ENCODE measurements around the gene APLF.
"Not testable (repeated sequence)": the region's sequence is repeated elsewhere in the genome, so short reads cannot be mapped to it uniquely, and the experiment has no call there.

APLF gene

GRCh38 chr2:68441179-68441993, 26.0 kb upstream of the APLF start:
- peak; percentile 61 for DNase-seq

GRCh38 chr2:68441994-68442322, 25.4 kb upstream of the APLF start:
- no peak for DNase-seq

- not testable (repeated sequence) for DNase-seq
Measured at GRCh38 chr2:68446425-68446824, 21.0 kb upstream of the APLF start.

GRCh38 chr2:68447118-68447517, 20.3 kb upstream of the APLF start:
- DNase-seq: no peak

- DNase-seq: no peak
Measured at GRCh38 chr2:68448671-68449653, 18.4 kb upstream of the APLF start.

GRCh38 chr2:68452158-68452900, 15.1 kb upstream of the APLF start:
- DNase-seq: no peak

GRCh38 chr2:68453761-68454360, 13.5 kb upstream of the APLF start:
- DNase-seq: no peak

- no peak for DNase-seq
Measured at GRCh38 chr2:68454719-68455118, 12.7 kb upstream of the APLF start.

- no peak for DNase-seq
Measured at GRCh38 chr2:68456198-68456597, 11.2 kb upstream of the APLF start.

- no peak for DNase-seq
Measured at GRCh38 chr2:68458981-68459380, 8.4 kb upstream of the APLF start.

- DNase-seq: no peak
Measured at GRCh38 chr2:68463287-68463877, 4.0 kb upstream of the APLF start.

- DNase-seq: no peak
Measured at GRCh38 chr2:68464651-68465050, 2.7 kb upstream of the APLF start.

- no peak for DNase-seq
Measured at GRCh38 chr2:68465081-68465916, 2.1 kb upstream of the APLF start.

- DNase-seq: peak; percentile 66
Measured at GRCh38 chr2:68466361-68466777, 1.0 kb upstream of the APLF start.

GRCh38 chr2:68466778-68467076, 658 bp upstream of the APLF start:
- no peak for DNase-seq

- no peak for DNase-seq
Measured at GRCh38 chr2:68468801-68469200, 1.4 kb downstream of the APLF start.

GRCh38 chr2:68469935-68470334, 2.5 kb downstream of the APLF start:
- no peak for DNase-seq

- DNase-seq: no peak
Measured at GRCh38 chr2:68471385-68471784, 4.0 kb downstream of the APLF start.

GRCh38 chr2:68472796-68473414, 5.5 kb downstream of the APLF start:
- no peak for DNase-seq

GRCh38 chr2:68475110-68475509, 7.7 kb downstream of the APLF start:
- DNase-seq: no peak

- DNase-seq: no peak
Measured at GRCh38 chr2:68475576-68475975, 8.2 kb downstream of the APLF start.
